Skeletal muscle satellite cell (primary cell): ENCODE results near the gene CASP8.
"Not testable (repeated sequence)": the region's sequence is repeated elsewhere in the genome, so short reads cannot be mapped to it uniquely, and the experiment has no call there.

ENCODE experiments used
- H3K27me3 ChIP-seq: 2 replicates; pipeline ENCODE4 v1.7.0; 2013; ENCODE audit warnings: low read length; ENCODE audit not compliant: control insufficient read depth, insufficient read depth
- H3K36me3 ChIP-seq: 2 replicates; pipeline ENCODE4 v1.7.0; 2013; ENCODE audit warnings: mild to moderate bottlenecking, control low read depth, low read length; ENCODE audit not compliant: insufficient read depth
- H3K4me1 ChIP-seq: 2 replicates; pipeline ENCODE4 v1.7.0; 2013; ENCODE audit warnings: low read length; ENCODE audit not compliant: control insufficient read depth, insufficient read depth
- H3K4me2 ChIP-seq: 2 replicates; pipeline ENCODE4 v1.7.0; 2013; ENCODE audit warnings: mild to moderate bottlenecking, low read length
- H3K4me3 ChIP-seq: 2 replicates; pipeline ENCODE4 v1.7.0; 2013; ENCODE audit warnings: low read length
- H3K9ac ChIP-seq: 2 replicates; pipeline ENCODE4 v1.7.0; 2013; ENCODE audit warnings: mild to moderate bottlenecking, low read depth, low read length, moderate library complexity
- H3K9me3 ChIP-seq: replicated peaks from 2 replicates; pipeline ENCODE4 v1.7.0; 2013; ENCODE audit warnings: mild to moderate bottlenecking, control low read depth, low read length

The CASP8 gene

DNA sequence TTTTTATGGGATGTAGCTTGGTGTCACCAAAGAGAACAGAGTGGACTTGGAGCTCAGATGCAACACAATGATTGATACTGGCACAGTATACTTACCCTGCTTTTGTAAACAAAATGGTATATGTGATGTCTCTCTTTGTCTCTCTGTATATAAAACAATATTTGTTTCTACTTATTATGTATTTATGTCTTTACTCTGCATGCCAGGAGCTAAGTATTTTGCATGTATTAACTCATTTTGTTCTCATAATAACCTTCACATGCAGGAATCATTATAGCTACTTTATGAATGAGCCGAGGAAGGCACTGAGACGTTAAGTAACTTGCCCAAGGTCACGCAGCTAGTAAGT is 27.9 kb upstream of the CASP8 start:
- Histone ChIP-seq H3K9me3 (no peaks in the 10 kb centered on the region), H3K9ac (no peak overlapping the region), H3K4me2 (no peak overlapping the region), H3K27me3 (no peaks in the 10 kb centered on the region), H3K4me1 (peaks cover 17% of the 10 kb centered on the region), H3K36me3 (no peaks in the 10 kb centered on the region), H3K4me3 (no peak overlapping the region)

DNA sequence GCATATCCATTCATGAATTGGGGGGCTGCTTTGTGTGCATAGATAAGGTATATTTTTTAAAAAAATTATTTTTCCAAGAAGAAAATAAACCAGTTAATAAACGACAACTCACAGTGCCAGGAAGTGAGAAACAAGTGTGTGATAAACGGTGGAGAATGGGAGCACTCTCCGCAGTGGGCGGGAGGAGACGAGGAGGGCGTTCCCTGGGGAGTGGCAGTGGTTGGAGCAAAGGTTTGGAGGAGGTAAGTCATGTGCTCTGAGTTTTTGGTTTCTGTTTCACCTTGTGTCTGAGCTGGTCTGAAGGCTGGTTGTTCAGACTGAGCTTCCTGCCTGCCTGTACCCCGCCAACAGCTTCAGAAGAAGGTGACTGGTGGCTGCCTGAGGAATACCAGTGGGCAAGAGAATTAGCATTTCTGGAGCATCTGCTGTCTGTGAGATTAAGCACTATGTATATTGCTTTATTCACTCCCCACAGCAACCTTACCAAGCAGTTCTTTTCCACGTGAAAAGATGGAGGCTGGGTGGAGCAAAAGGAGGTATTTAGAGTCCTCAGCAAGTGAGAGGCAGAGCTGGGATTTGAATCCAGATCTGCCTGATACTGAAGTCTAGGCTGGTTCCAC is 27.0 kb upstream of the CASP8 start:
- H3K9me3 ChIP-seq, result no peaks in the 10 kb centered on the region
- no peaks in the 10 kb centered on the region for H3K27me3 ChIP-seq
- H3K36me3 ChIP-seq, result no peaks in the 10 kb centered on the region
- H3K4me2 ChIP-seq, result no peak overlapping the region
- peaks cover 17% of the 10 kb centered on the region for H3K4me1 ChIP-seq
- no peak overlapping the region for H3K9ac ChIP-seq
- H3K4me3 ChIP-seq, result no peak overlapping the region

DNA sequence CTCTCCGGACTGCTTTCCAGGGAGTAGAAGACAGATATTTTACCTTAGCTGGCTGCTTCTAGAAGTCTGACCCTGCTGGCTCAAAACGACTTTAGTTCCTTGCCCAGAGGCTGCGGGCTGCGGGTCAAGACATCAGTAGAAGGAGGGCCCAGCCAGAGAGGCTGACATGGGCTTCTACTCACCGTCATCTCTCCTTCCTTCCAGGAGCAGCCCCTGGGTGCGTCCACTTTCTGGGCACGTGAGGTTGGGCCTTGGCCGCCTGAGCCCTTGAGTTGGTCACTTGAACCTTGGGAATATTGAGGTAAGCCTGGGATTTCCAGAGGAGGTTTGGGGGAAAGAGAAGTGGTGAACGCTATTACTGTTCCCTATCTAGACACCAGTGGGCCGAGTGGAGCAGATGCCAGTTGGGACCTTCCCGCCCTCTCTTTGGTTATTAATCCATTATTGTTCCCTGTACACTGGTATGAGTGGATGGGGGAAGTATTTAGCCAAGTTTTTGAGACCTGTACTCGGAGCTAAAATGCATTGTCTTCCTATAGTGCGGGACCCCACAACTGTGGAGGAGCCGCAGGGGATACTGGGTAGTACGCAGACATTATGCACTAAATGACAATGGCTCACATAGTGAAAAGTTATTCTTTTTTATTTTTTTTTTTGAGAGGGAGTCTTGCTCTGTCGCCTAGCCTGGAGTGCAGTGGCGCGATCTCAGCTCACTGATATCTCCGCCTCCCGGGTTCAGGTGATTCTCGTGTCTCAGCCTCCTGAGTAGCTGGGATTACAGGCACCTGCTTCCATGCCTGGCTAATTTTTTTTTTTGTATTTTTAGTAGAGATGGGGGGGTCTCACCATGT is 26.3 kb upstream of the CASP8 start:
- no peak overlapping the region for H3K9ac ChIP-seq

DNA sequence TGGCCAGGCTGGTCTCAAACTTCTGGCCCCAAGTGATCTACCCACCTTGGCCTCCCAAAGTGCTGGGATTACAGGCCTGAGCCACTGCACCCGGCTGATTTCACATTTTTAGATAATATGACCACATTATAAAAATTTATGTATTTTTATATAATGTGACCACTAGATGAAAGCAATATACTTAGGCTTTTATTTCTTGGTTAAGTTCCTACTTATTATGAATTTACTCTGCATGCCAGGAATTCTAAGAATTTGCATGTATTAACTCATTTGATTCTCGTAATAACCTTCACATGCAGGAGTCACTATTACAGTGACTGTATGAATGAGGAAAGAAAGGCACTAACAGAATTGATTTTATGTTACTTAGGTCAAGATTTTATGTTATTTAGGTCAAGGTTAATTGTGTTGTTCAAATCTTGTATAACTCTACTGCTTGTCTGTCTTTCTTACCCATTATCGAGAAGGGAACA is 25.6 kb upstream of the CASP8 start:
- no peaks in the 10 kb centered on the region for H3K27me3 ChIP-seq
- peaks cover 11% of the 10 kb centered on the region for H3K4me1 ChIP-seq
- H3K4me2 ChIP-seq, result no peak overlapping the region
- H3K36me3 ChIP-seq, result no peaks in the 10 kb centered on the region
- no peak overlapping the region for H3K9ac ChIP-seq
- no peaks in the 10 kb centered on the region for H3K9me3 ChIP-seq
- no peak overlapping the region for H3K4me3 ChIP-seq

More for the DNA sequence above, 26.3 kb upstream of the CASP8 start:
- no peak overlapping the region for H3K4me2 ChIP-seq
- no peaks in the 10 kb centered on the region for H3K9me3 ChIP-seq
- no peaks in the 10 kb centered on the region for H3K27me3 ChIP-seq
- no peaks in the 10 kb centered on the region for H3K36me3 ChIP-seq
- peaks cover 12% of the 10 kb centered on the region for H3K4me1 ChIP-seq
- no peak overlapping the region for H3K4me3 ChIP-seq

DNA sequence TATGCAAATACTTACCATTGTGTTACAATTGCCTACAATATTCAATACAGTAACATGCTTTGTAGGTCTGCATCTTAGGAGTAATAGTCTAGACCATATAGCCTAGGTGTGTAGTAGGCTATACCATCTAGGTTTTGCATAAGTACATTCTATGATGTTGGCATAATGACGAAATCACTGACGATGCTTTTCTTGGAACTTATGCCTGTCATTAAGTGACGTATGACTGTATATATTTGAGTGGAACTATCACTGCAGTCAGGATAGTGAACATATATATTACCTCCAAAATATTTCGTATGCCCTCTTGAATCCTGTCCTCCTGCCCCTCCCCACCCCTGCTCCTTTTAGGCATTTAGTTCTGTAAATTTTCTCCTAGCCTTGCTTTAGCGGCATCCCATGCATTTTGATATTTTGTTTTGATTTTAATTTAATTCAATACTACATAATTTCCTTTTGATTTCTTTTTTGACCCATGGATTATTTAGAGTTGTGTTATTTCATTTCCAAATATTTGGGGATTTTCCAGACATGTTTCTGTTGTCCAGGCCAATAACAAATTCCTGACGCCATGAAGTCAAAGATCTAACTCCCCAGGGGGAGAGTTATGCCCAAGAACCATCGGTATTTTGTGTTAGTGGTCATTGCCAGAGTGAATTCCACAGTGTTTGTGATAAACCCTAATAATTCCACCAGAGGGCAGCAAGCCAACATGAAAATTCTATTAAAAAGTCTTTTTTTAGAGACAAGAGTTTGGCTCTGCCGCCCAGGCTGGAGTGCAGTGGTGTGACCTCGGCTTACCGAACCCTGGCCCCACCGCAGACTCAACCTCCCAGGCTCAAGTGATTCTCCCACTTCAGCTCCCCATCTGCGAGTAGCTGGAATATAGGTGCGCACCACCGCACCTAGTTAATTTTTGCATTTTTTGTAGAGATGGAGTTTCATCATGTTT is 24.2 kb upstream of the CASP8 start:
- Histone ChIP-seq H3K4me2 (peak overlapping the region; percentile 67), H3K4me1 (peaks cover 11% of the 10 kb centered on the region), H3K9ac (no peak overlapping the region), H3K27me3 (no peaks in the 10 kb centered on the region), H3K9me3 (no peaks in the 10 kb centered on the region), H3K36me3 (no peaks in the 10 kb centered on the region), H3K4me3 (no peak overlapping the region)

DNA sequence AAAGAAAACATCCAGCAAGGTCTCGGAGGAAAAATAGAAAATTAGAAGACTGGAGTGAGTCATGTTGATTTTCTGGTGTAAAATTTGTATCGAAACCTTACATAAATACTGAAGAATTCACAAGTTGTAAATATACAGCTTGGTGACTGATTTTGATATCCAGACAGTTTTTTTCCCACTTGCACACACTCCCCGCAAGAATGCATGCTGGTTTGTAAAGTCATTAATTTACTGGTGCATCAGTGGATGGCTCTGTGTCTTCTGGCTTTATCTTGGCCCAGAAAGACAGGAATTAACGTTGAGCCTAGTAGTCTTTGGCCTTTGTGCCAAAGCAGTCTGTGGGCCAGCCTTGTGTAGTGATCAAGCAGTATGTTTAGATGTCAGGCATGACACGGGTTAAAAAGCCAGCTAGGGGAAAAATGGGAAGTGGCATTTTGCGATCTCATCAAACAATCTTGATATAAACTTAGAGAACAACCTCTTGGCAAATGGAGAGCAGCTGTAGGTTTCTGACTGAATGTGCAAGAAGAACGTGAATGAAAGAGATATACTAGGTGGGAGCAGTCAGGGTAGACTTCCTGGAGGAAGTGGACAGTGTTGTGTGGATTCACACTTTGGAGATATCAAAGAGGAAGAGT is 22.7 kb upstream of the CASP8 start:
- no peak overlapping the region for H3K4me3 ChIP-seq
- no peaks in the 10 kb centered on the region for H3K9me3 ChIP-seq
- no peak overlapping the region for H3K9ac ChIP-seq
- H3K36me3 ChIP-seq, result no peaks in the 10 kb centered on the region
- no peak overlapping the region for H3K4me2 ChIP-seq
- no peaks in the 10 kb centered on the region for H3K27me3 ChIP-seq
- peaks cover 9% of the 10 kb centered on the region for H3K4me1 ChIP-seq

DNA sequence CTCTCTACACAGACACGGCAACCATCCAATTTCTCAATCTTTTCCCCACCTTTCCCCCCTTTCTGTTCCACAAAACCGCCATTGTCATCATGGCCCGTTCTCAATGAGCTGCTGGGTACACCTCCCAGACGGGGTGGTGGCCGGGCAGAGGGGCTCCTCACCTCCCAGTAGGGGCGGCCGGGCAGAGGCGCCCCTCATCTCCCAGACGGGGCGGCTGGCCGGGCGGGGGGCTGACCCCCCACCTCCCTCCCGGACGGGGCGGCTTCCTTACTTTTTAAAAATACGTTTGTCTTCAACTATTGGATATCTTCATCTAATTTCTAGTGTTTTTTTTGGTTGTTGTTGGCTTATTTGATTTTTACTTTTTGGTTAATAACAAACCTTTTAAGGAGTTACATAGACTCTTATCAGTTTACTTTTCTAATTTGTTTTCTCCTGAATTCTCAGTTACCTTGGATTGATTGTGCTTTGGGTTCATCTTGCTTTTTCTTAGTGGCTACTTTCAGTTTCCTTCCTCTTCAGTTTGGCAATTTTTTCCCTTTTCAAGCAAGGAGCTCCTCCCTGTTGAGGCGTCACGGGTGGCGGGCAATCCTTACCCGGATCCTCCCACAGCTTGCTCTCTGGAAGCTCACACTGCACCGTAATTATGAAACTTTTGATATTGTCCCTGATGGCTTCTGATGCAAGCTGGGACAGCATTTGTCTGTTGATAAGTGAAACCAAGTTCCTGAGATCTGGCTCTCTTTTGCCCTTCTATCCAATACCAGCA is 21.0 kb upstream of the CASP8 start:
- H3K27me3 ChIP-seq, H3K4me1 ChIP-seq, H3K4me3 ChIP-seq, H3K9ac ChIP-seq, H3K9me3 ChIP-seq, H3K4me2 ChIP-seq, H3K36me3 ChIP-seq: not testable (repeated sequence)

DNA sequence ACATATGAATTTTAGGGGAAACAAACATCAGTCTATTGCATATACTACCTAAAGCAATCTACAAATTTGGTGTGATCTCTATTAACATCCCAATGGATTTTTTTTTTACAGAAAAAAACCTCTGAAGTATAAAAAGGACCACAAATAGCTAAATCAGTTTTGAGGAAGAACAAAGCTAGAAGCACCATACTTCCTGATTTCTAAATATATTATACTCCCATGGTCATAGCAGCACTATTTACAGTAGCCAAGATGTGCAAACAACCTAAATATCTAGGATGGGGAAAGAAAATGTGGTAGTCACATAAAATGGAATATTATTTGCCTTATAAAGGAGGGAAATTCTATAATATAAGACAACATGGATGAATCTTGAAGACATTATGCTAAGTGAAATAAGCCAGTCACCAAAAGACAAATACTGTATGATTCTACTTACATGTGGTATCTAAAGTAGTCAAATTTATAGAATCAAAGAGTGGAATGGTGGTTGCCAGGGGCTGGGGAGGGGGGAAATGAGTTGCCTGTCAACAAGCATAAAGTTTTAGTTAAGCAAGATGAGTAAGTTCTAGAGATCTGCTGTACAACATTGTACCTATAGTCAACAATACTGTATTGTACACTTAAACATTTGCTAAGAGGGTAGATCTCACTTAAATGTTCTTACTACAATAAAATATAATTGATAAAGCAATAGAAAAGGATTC is 17.6 kb upstream of the CASP8 start:
- Histone ChIP-seq H3K36me3 (no peaks in the 10 kb centered on the region), H3K9me3 (no peaks in the 10 kb centered on the region), H3K4me2 (no peak overlapping the region), H3K4me3 (no peak overlapping the region), H3K27me3 (no peaks in the 10 kb centered on the region), H3K9ac (no peak overlapping the region), H3K4me1 (no peaks in the 10 kb centered on the region)

DNA sequence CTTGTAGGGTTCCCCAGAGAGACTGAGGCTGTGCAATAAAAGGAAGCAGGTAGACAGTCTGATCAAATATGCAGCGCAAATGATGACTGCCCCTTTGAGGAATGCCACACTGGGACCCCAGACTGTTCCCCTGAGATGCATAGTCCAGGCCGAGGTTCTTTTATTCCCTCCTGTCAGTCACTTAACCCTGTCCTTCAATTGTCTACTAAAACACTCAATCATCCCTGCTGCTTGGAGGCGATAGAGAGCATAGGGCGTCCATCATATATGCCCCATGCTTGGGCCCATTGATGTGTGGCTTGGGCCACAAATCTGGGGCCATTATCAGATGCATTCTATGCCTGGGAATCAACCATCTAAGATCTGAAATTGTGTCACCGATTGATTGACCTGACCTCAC is 15.5 kb upstream of the CASP8 start:
- Histone ChIP-seq H3K9me3 (no peaks in the 10 kb centered on the region), H3K36me3 (no peaks in the 10 kb centered on the region), H3K4me2 (no peak overlapping the region), H3K4me3 (no peak overlapping the region), H3K9ac (no peak overlapping the region), H3K4me1 (no peaks in the 10 kb centered on the region), H3K27me3 (no peaks in the 10 kb centered on the region)

DNA sequence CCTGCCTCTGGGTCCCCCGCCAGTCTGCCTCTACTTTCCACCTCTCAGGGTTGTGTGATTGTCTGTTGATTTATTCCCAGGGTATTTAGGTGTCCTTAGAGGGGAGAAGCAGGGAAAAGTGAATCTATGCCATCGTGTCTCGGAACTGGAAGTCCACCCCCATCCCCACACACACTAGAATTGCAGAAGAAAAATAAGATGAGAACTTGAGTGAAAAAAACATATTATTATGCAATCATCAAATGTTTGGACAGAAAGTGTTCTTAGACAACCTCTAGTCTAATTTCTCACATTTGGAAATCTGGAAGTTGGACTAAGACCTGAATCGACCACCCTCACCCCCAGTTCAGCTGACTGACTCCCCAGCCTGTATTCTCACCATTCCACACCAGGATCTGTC is 14.1 kb upstream of the CASP8 start:
- no peak overlapping the region for H3K4me3 ChIP-seq
- no peak overlapping the region for H3K9ac ChIP-seq
- no peak overlapping the region for H3K4me2 ChIP-seq
- H3K9me3 ChIP-seq, result no peaks in the 10 kb centered on the region
- H3K27me3 ChIP-seq, result no peaks in the 10 kb centered on the region
- no peaks in the 10 kb centered on the region for H3K4me1 ChIP-seq
- no peaks in the 10 kb centered on the region for H3K36me3 ChIP-seq
